Stimulated activated CD4-positive, alpha-beta T cell treated with anti-CD3 and anti-CD28 coated beads, Interleukin-2, amount 100 ng/mL, for 48 hours (primary cell): ENCODE data around the gene ZNF280A.
A peak's percentile ranks its signal among the peaks of the same experiment; 100 is the strongest.

Experiments
- DNase-seq, 2 donors: peaks; one replicate each; pipeline ENCODE4 v3.0.0-alpha.2; 2020

The ZNF280A gene

DNA sequence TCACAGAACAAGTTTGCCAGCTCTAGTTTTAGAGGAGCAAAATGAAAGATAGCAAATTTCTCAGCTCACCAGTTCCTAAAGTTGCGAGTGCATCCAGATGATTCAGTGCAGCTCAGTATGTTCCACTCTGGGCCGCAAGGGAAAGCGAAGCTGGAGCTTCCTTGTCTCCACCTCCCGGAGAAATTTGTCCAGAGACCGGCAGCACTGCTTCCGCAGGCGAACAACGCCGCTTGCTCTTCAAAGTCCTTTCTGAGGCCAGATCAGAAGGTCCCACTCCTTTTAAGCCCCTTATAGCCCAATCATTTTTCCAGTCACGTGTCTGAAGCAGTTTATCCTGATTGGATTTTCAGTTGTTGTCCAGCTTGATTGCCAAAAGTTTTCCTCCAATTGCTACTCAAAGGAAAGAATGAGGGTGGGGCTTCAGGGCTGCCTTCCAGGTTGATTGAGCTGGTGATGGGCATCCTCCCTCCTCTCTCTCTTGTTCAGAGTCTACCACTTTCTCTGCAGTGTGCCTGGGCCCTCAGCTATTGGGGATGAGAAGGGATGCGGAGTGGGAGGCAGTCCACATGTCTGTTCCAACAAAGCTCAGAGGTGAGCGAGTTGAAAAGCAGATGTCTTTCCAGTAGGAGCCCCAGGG, at the start of gene ZNF280A:
Gene ZNF280A, minus strand, starts transcription at position 251 of the 637 bp plus-strand sequence. CDS start 4,640 bp downstream, outside the sequence.
- DNase-seq, result no peak

DNA sequence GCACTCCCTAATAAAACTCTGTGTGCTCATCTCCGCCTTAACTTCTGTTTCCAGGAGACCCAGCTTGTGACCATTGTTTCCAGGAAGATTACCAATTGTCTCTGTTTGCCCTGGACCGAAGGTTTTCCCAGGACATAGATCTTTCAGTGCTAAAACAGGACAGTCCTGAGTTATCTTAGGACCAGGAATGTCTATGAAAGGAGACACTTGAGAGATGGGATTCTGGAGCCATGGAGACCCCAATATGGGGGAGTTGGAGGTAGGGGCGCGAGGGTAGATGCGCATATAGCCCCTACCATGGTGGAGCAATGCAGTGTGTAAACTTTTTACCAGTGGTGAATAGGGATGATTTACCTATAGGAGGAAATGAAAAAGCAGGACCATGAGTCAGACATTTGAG, 49.1 kb upstream of the ZNF280A start:
- DNase-seq, result no peak

- DNase-seq, result no peak
These were observed 45.9 kb upstream of the ZNF280A start for GRCh38 chr22:22565981-22566380.

GRCh38 chr22:22558972-22559603, 39.0 kb upstream of the ZNF280A start, which contains the start of gene PRAME:
TSS of gene PRAME (minus strand) at chr22:22559265. CDS start at chr22:22556832, 2,433 bp downstream.
- DNase-seq, result peak; percentile 85 to 88

DNA sequence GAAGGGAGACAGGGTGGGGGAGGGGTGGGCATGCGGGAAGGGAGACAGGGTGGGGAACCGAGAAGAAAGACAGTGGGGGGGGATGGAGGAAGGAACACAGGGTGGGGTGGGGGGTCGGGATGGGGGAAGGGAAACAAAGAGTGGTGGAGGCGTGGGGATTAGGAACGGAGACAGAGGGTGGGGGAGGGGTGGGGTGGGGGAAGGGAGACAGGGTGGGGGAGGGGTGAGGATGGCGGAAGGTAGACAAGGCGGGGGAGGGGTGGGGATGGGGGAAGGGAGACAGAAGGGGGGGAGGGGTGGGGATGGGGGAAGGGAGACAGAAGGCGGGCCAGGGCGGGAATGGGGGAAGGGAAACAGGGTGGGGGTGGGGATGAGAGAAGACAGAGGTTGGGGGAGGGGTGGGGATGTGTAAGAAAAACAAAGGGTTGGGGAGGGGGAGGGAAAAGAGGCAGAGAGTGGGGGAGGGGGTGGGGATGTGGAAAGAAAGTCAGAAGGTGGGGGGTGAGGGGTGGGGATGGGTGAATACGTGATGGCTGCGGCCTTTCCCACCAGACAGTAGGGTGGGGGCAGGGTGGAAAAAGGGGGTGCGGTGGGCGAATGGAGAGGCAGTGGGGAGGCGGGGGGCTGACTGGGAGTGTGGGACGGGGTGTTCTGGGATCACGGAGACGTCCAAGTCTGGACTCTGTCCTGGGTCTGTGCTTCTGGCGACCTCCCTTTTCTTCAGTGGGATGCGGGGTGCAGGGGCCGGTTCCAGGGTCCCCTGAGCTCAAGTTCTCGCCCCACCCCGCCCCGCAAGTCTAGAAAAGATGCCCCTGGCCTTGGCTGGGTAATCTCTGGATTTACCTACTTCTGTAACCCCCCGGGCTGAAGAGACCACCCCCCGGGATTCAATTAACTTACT, 38.3 kb upstream of the ZNF280A start:
- no peak for DNase-seq

DNA sequence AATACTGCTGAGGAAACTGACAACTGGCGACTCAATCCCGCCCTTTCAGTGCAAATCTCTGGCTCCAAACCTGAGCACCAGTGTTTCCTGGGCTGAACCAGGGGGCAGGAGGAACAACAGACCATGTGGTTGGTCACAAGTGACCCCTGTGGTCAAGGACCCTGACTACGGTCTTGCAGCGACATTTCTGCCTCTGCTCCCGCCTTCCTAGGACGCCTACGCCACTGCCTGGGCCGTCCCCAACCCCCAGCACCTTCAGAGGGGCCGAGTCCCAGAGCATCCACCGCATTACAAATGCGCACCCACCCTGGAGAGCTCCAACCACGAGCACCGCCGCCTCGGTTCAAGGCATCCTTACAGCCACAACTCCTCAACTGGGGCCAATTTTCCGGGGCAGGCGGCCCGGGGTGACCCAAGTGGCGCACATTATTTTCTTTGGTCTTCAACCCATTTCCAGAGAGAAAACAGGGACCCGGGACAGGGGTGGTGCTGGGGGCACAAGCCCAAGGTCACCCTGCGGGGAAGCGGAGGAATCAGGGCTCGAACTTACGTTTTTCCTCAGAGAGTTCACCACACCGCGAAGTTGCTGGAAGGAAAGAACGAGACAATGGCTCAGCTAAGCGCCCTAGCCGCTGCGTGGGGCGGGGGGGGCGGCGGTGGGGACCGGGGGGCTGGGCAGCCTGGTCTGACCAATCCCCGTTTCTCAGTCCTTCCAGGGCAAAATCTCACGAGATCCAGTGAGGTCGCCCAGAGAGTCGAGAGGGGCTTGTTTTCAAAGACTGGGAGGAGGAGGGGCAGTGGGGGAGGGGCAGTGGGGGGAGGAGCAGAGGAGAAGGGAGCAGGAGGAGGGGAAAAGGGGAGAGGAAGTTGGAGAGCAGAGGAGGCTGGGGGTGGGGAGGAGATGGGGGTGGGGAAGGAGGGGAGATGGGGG, 37.2 kb upstream of the ZNF280A start:
- DNase-seq, result no peak

DNA sequence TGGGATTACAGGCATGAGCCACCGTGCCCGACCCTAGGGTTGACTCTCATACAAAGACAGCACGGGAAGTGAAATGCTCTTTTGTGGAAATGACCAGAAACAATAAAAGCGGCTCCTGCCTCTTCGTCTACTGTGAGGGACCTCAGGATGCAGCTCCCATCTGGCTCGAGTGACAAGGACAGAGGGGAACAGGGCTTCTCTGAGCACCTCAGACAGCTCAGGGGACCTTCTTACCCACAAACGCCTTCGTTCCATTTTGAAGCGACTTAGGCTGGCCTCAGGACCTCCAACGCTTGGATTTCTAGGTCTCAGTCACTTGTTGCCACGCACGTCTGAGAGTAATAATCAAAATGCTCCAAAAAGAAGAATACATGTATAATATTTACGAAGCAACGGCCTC, 36.5 kb upstream of the ZNF280A start:
- DNase-seq, result no peak

GRCh38 chr22:22555596-22555995, 35.5 kb upstream of the ZNF280A start:
- DNase-seq, result no peak

GRCh38 chr22:22554587-22555284, 34.7 kb upstream of the ZNF280A start:
- no peak for DNase-seq

DNA sequence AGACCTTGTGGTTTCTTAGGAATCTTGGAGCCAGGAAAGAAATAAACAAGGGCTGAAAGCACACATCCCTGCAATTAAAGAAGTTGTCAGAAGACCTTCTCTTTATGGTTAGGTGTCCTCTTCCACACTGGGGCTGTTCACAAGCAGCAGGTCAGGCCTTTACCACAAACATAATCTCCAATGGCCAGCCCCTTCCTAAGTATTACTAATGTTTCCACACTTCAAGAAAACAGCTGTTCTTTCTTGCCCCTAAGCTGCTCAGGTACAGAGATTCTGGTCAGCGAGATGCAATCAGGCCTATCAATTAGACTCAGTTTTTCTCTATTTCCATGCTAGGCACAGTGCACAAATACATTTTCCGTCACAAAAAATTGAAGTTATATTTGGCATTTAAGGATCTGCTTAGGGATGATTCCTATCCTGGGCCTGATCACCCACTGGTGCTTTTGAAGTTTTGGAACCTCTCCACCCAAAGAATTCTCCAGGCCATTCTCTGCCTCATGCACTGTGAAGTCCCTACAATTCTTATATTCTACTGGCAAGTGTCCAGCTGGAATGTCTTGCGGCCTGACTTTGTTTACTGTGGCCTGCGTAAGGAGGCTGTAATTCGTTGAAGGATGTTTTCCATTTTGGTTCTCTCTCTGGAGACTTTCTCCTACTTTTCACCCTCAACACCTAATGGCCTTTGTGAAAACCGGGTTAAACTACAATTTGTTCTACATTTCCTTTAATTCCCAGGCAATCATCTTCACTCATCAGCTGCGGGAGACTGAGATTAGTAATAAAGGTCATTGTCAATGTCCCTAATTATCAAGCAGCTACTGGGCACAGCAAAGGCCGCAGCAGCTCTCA, 33.9 kb upstream of the ZNF280A start:
- DNase-seq, result no peak

- DNase-seq, result no peak
These were observed 33.1 kb upstream of the ZNF280A start for GRCh38 chr22:22553141-22553540.

GRCh38 chr22:22552630-22553029, 32.6 kb upstream of the ZNF280A start:
- no peak for DNase-seq

DNA sequence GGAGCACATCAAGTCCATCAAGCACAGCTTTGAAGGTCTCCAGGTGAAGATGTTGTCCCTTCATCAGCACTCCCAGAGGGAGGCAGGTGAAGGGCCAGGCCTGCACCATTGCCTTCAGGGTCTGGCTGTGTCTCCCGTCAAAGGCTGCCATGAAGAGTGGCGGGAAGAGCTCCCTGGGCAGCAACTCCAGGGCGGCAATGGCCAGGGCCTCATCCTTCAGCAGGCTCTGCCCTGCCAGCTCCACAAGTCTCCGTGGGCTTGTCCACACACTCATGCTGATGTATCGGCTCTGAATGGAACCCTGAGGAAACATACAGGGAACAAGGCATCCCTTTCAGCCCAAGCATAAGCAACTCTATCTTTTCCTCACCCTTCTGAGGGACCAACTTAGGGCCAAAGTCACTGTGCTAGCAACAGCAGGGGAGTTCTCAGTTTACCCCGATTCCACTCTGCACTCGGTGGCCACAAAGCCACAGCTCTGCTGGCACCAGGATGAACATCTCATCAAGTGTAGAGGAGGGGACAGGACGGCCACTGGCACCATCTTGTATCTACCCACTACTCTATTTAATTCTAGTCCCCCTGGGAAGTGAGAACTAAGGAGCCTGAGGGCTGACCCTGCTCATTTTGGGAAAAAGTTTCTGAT, 30.8 kb upstream of the ZNF280A start:
- no peak for DNase-seq

- no peak for DNase-seq
These were observed 28.8 kb upstream of the ZNF280A start for GRCh38 chr22:22548910-22549309.

- no peak for DNase-seq
These were observed 28.2 kb upstream of the ZNF280A start for GRCh38 chr22:22548317-22548716.

DNA sequence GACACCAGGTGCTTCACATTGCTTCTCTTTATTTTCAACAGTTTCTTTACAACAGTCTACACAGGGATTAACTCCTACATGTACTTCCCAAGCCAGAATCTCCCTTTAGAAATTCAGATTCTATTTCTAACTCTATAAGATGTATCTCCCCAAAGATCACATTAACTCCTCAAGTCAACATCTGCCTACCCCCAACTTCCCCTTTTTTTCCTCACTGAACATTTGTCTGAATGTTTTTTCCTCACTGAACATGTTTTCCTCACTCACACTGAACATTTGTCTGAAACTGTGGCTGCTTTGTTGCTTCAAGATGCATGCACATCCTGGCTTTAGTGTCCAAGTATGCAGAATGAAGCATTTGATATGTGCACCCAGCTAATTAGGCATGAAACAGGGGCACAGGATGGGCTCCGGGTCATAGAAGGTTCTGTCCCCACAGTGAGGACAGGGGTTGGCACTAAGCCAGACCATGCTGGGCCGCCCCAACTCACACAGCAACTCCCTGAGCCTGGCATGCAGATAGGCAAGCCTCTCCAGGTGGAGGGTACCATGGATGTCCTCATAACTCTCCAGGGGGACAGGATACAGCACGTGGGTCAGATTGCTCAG, 27.7 kb upstream of the ZNF280A start:
- DNase-seq, result no peak

- DNase-seq, result no peak
These were observed 27.2 kb upstream of the ZNF280A start for GRCh38 chr22:22547226-22547625.

- DNase-seq, result no peak
These were observed 26.4 kb upstream of the ZNF280A start for GRCh38 chr22:22546490-22546889.

DNA sequence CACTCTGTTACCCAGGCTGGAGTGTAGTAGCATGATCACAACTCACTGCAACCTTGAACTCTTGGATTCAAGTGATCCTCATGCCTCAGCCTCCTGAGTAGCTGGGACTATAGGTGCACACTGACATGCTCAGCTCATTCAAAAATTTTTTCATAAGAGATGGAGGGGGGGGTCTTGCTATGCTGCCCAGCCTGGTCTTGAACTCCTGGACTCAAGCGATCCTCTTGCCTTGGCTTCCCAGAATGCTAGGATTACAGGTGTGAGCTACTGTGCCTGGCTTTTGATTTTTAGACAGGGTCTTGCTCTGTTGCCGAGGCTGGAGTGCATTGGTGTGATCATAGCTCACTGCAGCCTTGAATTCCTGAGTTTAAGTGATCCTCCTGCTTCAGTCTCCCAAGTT, 25.0 kb upstream of the ZNF280A start:
- DNase-seq, result no peak
